PFSK-1 (cell line): ENCODE results near the gene MAPK12.

ENCODE experiments used
- FOXP2 ChIP-seq: optimal IDR thresholded peaks from 2 replicates; pipeline ENCODE3; 2011; ENCODE audit warnings: borderline replicate concordance, control low read depth, inconsistent platforms; ENCODE audit not compliant: insufficient read depth; ENCODE audit errors: extremely low read length, extremely low read depth
- POLR2AphosphoS5 ChIP-seq: IDR thresholded peaks from 2 replicates; pipeline ENCODE4 v1.6.1; 2012; ENCODE audit warnings: low read depth, mild to moderate bottlenecking, control low read depth, low read length, moderate library complexity
- SIN3A ChIP-seq: IDR thresholded peaks from 2 replicates; pipeline ENCODE4 v1.6.1; 2012; ENCODE audit warnings: mild to moderate bottlenecking, low read length, moderate library complexity, borderline replicate concordance; ENCODE audit not compliant: insufficient read depth

DNA sequence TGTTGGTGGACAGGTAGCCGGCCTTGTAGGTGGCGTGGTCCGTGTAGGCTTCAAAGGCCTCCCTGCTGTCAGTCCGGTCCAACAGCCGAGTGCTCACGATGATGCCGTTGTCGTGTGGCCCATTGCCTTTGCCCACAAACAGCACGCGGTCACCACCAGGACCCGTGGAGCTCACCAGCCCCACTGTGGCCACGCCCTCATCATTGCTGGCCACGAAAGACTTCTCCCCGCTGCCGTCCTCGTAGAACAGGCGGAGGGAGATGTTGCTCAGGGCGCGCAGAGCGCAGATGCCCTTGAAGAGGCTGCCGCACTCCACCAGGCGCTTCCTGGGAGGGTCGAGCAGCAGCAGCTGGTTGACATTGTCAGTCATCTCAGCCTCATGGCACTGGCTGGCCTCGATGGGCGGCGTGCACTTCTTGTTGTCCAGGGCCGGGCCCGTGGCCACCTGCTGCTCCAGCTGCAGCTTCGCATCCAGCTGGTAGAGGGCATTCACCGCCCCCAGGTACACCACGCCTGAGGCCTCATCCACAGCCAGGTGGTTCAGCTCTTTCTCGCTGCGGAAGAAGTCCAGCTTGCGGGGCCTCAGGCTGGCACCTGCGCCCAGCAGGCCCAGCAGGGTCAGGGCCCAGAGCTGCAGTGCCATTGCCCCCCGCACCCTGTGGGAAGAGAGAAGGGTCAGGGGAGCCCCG lies 28.6 kb upstream of the MAPK12 start:
- no peak for TF ChIP-seq POLR2AphosphoS5
- TF ChIP-seq FOXP2, result no peak
- no peak for TF ChIP-seq SIN3A
